ENCODE results near the gene CRYBG1. TPM values are rescaled to one million over a fixed set of nuclear protein-coding genes. Genes with fewer than 3 reads are reported as not detected.
A peak's percentile ranks its signal among the peaks of the same experiment; 100 is the strongest.

The CRYBG1 gene
- total RNA-seq, 1 donor, result 11.9 TPM

- Histone ChIP-seq H3K4me3 (ENCODE audit: insufficient read depth, low read length) (no peak overlapping the region), H3K36me3 (ENCODE audit: insufficient read depth, low read length) (no peaks in the 10 kb centered on the region), H3K9me3 (ENCODE audit: low read depth, low read length) (no peaks in the 10 kb centered on the region), H3K27me3 (ENCODE audit: insufficient read depth, low read length) (no peaks in the 10 kb centered on the region), H3K4me2 (ENCODE audit: insufficient read depth, low read length) (no peak overlapping the region), H3K79me2 (ENCODE audit: insufficient read depth, low read length) (no peaks in the 10 kb centered on the region), H2AFZ (ENCODE audit: low read length) (no peak overlapping the region), H3K27ac (ENCODE audit: low read depth, low read length) (no peak overlapping the region), H3K4me1 (ENCODE audit: insufficient read depth, low read length) (peaks cover 27% of the 10 kb centered on the region), H4K20me1 (ENCODE audit: insufficient read depth, low read length) (no peaks in the 10 kb centered on the region)
- DNase-seq (ENCODE audit: insufficient read length, low spot score, missing footprints), result no peak
- no peak for TF ChIP-seq CTCF (IDR thresholded peaks at IDR 0.05; ENCODE audit: extremely low read depth, low read depth, low read length)
These were observed 156.1 kb downstream of the CRYBG1 start for GRCh38 chr6:106516616-106517015.

- no peak for DNase-seq (ENCODE audit: insufficient read length, low spot score, missing footprints)
- no peaks in the 10 kb centered on the region for H3K36me3 ChIP-seq (ENCODE audit: insufficient read depth, low read length)
These were observed 157.2 kb downstream of the CRYBG1 start for GRCh38 chr6:106517706-106518105.

GRCh38 chr6:106518748-106519147 is 158.2 kb downstream of the CRYBG1 start:
- H3K4me3 ChIP-seq (ENCODE audit: insufficient read depth, low read length), result no peak overlapping the region
- peak overlapping the region; percentile 82 for H3K27ac ChIP-seq (ENCODE audit: low read depth, low read length)
- DNase-seq (ENCODE audit: insufficient read length, low spot score, missing footprints), result no peak
- H3K36me3 ChIP-seq (ENCODE audit: insufficient read depth, low read length), result no peaks in the 10 kb centered on the region
- H3K4me2 ChIP-seq (ENCODE audit: insufficient read depth, low read length), result peak overlapping the region; percentile 80
- no peaks in the 10 kb centered on the region for H3K9me3 ChIP-seq (ENCODE audit: low read depth, low read length)
- no peaks in the 10 kb centered on the region for H4K20me1 ChIP-seq (ENCODE audit: insufficient read depth, low read length)
- no peaks in the 10 kb centered on the region for H3K79me2 ChIP-seq (ENCODE audit: insufficient read depth, low read length)
- TF ChIP-seq CTCF (IDR thresholded peaks at IDR 0.05; ENCODE audit: extremely low read depth, low read depth, low read length), result no peak
- no peaks in the 10 kb centered on the region for H3K27me3 ChIP-seq (ENCODE audit: insufficient read depth, low read length)
- H3K4me1 ChIP-seq (ENCODE audit: insufficient read depth, low read length), result peaks cover 18% of the 10 kb centered on the region
- peak overlapping the region; percentile 80 for H2AFZ ChIP-seq (ENCODE audit: low read length)

More at GRCh38 chr6:106517706-106518105, 157.2 kb downstream of the CRYBG1 start:
- Histone ChIP-seq H3K9me3 (ENCODE audit: low read depth, low read length) (no peaks in the 10 kb centered on the region), H3K79me2 (ENCODE audit: insufficient read depth, low read length) (no peaks in the 10 kb centered on the region), H3K4me2 (ENCODE audit: insufficient read depth, low read length) (no peak overlapping the region), H3K27me3 (ENCODE audit: insufficient read depth, low read length) (no peaks in the 10 kb centered on the region), H3K4me3 (ENCODE audit: insufficient read depth, low read length) (no peak overlapping the region), H3K4me1 (ENCODE audit: insufficient read depth, low read length) (peaks cover 22% of the 10 kb centered on the region), H2AFZ (ENCODE audit: low read length) (no peak overlapping the region), H3K27ac (ENCODE audit: low read depth, low read length) (no peak overlapping the region), H4K20me1 (ENCODE audit: insufficient read depth, low read length) (no peaks in the 10 kb centered on the region)
- no peak for TF ChIP-seq CTCF (IDR thresholded peaks at IDR 0.05; ENCODE audit: extremely low read depth, low read depth, low read length)

- Histone ChIP-seq H4K20me1 (ENCODE audit: insufficient read depth, low read length) (no peaks in the 10 kb centered on the region), H3K36me3 (ENCODE audit: insufficient read depth, low read length) (no peaks in the 10 kb centered on the region), H3K9me3 (ENCODE audit: low read depth, low read length) (no peaks in the 10 kb centered on the region), H3K4me3 (ENCODE audit: insufficient read depth, low read length) (peak overlapping the region; percentile 50), H2AFZ (ENCODE audit: low read length) (peak overlapping the region; percentile 80), H3K79me2 (ENCODE audit: insufficient read depth, low read length) (no peaks in the 10 kb centered on the region), H3K27me3 (ENCODE audit: insufficient read depth, low read length) (no peaks in the 10 kb centered on the region), H3K4me1 (ENCODE audit: insufficient read depth, low read length) (peaks cover 16% of the 10 kb centered on the region), H3K4me2 (ENCODE audit: insufficient read depth, low read length) (peak overlapping the region; percentile 80), H3K27ac (ENCODE audit: low read depth, low read length) (peak overlapping the region; percentile 82)
- peak; percentile 77 for DNase-seq (ENCODE audit: insufficient read length, low spot score, missing footprints)
- no peak for TF ChIP-seq CTCF (IDR thresholded peaks at IDR 0.05; ENCODE audit: extremely low read depth, low read depth, low read length)
These were observed 159.2 kb downstream of the CRYBG1 start for GRCh38 chr6:106519460-106520394.
